ENCODE results near the gene FILIP1.

GRCh38 chr6:75486850-75487518 lies 6.6 kb downstream of the FILIP1 start:
- TF ChIP-seq CTCF (IDR thresholded peaks at IDR 0.05), result no peak
- TF ChIP-seq EP300 (IDR thresholded peaks at IDR 0.05), result no peak

All from upper lobe of left lung (tissue), 4 donors.